Keratinocyte (primary cell): ENCODE results near the gene ANGPTL2. TPM values are rescaled to one million over a fixed set of nuclear protein-coding genes. Genes with fewer than 3 reads are reported as not detected.

ENCODE experiments used
- DNase-seq: peaks from one replicate; pipeline ENCODE4 v3.0.0-alpha.2; 2011; ENCODE audit warnings: low read depth, missing footprints, low spot score
- FAIRE-seq: peaks from 2 replicates; lab custom pipeline; 2011; peaks lifted over from hg19 to GRCh38; lab: Jason Lieb, UNC
- H2AFZ ChIP-seq: 2 replicates; pipeline ENCODE4 v1.6.0; 2012; ENCODE audit warnings: low read length, control low read depth, inconsistent platforms; ENCODE audit not compliant: control insufficient read depth
- H3K27ac ChIP-seq: 2 replicates; pipeline ENCODE4 v1.5.1; 2011; ENCODE audit warnings: low read length; ENCODE audit not compliant: control insufficient read depth, insufficient read depth
- H3K27me3 ChIP-seq: 3 replicates; pipeline ENCODE4 v1.6.0; 2011; ENCODE audit warnings: low read length; ENCODE audit not compliant: control insufficient read depth, insufficient read depth; ENCODE audit errors: extremely low read depth
- H3K36me3 ChIP-seq, 2 experiments: 2 replicates in 1 of 2; 3 replicates in 1 of 2; pipeline ENCODE4 v1.5.1; 2011; ENCODE audit warnings: low read length in 2 of 2, mild to moderate bottlenecking in 1 of 2; ENCODE audit not compliant: control insufficient read depth in 2 of 2, insufficient read depth in 2 of 2; ENCODE audit errors: extremely low read depth in 1 of 2
- H3K4me1 ChIP-seq: 3 replicates; pipeline ENCODE4 v1.5.1; 2011; ENCODE audit warnings: low read length; ENCODE audit not compliant: control insufficient read depth, insufficient read depth; ENCODE audit errors: extremely low read depth
- H3K4me2 ChIP-seq: 3 replicates; pipeline ENCODE4 v1.6.0; 2011; ENCODE audit warnings: low read depth, low read length; ENCODE audit not compliant: control insufficient read depth, insufficient read depth; ENCODE audit errors: extremely low read depth
- H3K4me3 ChIP-seq, 3 experiments: fragments of 200-600 bp in 1 of 3; sonication (generic) in 1 of 3; 2 replicates in 2 of 3; 3 replicates in 1 of 3; pipeline ENCODE4 v1.5.1; 2011 to 2016; ENCODE audit warnings: low read length in 3 of 3, mild to moderate bottlenecking in 3 of 3, control low read depth in 2 of 3, inconsistent platforms in 1 of 3, low read depth in 1 of 3, mixed read lengths in 1 of 3, mixed run types in 1 of 3, moderate library complexity in 1 of 3; ENCODE audit not compliant: control insufficient read depth in 2 of 3, insufficient read depth in 2 of 3; ENCODE audit errors: extremely low read depth in 1 of 3
- H3K79me2 ChIP-seq: 2 replicates; pipeline ENCODE4 v1.6.0; 2012; ENCODE audit warnings: low read length; ENCODE audit not compliant: control insufficient read depth, insufficient read depth
- H3K9ac ChIP-seq: 3 replicates; pipeline ENCODE4 v1.6.0; 2011; ENCODE audit warnings: low read length; ENCODE audit not compliant: control insufficient read depth, insufficient read depth; ENCODE audit errors: extremely low read depth
- H3K9me1 ChIP-seq: 3 replicates; pipeline ENCODE4 v1.6.0; 2011; ENCODE audit warnings: low read length; ENCODE audit not compliant: control insufficient read depth, insufficient read depth; ENCODE audit errors: extremely low read depth
- H3K9me3 ChIP-seq: 2 replicates; pipeline ENCODE4 v1.5.1; 2012; ENCODE audit warnings: low read depth, low read length; ENCODE audit not compliant: control insufficient read depth
- H4K20me1 ChIP-seq: 3 replicates; pipeline ENCODE4 v1.6.0; 2011; ENCODE audit warnings: low read length; ENCODE audit not compliant: control insufficient read depth, insufficient read depth; ENCODE audit errors: extremely low read depth
- EZH2 ChIP-seq: IDR thresholded peaks from one replicate; pipeline ENCODE4 v1.6.1; 2012; ENCODE audit warnings: inconsistent platforms, mild to moderate bottlenecking, low read length, moderate library complexity
- dilution Hi-C: fragments of 300-500 bp; cut with MboI; formaldehyde crosslinking; loops from one replicate; pipeline ENCODE4 v1.7.0; 2020; ENCODE audit warnings: low sequenced_read_pairs; ENCODE audit not compliant: extremely low pct_ligation_motif_present
- polyA plus RNA-seq, 5 experiments: library from polyadenylated mRNA; depleted of rRNA in 3 of 5; stranded (reverse) in 3 of 5; stranded (forward) in 1 of 5; unstranded in 1 of 5; fragments of >200 nt; gene quantifications; 1 replicate in 1 of 5; 2 replicates in 3 of 5; 3 replicates in 1 of 5; pipeline versions ENCODE4 v1.2.1 to v1.2.3, GENCODE V29; 2011 to 2012; ENCODE audit warnings: missing spikeins in 2 of 5, low read depth in 1 of 5, low replicate concordance in 1 of 5
- TF ChIP-seq, protein P1 (sequence below), 3 experiments: IDR thresholded peaks in 1 of 3; conservative IDR thresholded peaks in 1 of 3; optimal IDR thresholded peaks in 1 of 3; 2 replicates in 2 of 3; 3 replicates in 1 of 3; pipeline versions ENCODE3 to v1.5.1; 2011; ENCODE audit warnings: low read length in 3 of 3, mild to moderate bottlenecking in 3 of 3, moderate library complexity in 2 of 3, control low read depth in 1 of 3, inconsistent platforms in 1 of 3; ENCODE audit not compliant: insufficient read depth in 2 of 3; ENCODE audit errors: extremely low read depth in 1 of 3

ANGPTL2 gene
- polyA plus RNA-seq, 1 donor (not counting 4 experiments of a cell fraction or from before 2014, with no cell fraction given) = 0.18 TPM

GRCh38 chr9:127166111-127166510 lies 43.7 kb upstream of the ANGPTL2 start:
- TF ChIP-seq EZH2 = no peak
- TF ChIP-seq, protein P1, sequence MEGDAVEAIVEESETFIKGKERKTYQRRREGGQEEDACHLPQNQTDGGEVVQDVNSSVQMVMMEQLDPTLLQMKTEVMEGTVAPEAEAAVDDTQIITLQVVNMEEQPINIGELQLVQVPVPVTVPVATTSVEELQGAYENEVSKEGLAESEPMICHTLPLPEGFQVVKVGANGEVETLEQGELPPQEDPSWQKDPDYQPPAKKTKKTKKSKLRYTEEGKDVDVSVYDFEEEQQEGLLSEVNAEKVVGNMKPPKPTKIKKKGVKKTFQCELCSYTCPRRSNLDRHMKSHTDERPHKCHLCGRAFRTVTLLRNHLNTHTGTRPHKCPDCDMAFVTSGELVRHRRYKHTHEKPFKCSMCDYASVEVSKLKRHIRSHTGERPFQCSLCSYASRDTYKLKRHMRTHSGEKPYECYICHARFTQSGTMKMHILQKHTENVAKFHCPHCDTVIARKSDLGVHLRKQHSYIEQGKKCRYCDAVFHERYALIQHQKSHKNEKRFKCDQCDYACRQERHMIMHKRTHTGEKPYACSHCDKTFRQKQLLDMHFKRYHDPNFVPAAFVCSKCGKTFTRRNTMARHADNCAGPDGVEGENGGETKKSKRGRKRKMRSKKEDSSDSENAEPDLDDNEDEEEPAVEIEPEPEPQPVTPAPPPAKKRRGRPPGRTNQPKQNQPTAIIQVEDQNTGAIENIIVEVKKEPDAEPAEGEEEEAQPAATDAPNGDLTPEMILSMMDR (optimal IDR thresholded peaks at IDR 0.05 in 1 of 3, IDR thresholded peaks at IDR 0.05 in 1 of 3, conservative IDR thresholded peaks at IDR 0.05 in 1 of 3; ENCODE audit: extremely low read depth in 1 of 3, insufficient read depth in 2 of 3, low read length in 3 of 3) = no peak
- Histone ChIP-seq H3K9me3 (no peaks in the 10 kb centered on the region), H3K4me3 (no peak overlapping the region), H3K4me1 (peaks cover 37% of the 10 kb centered on the region), H3K9me1 (no peaks in the 10 kb centered on the region), H3K79me2 (no peaks in the 10 kb centered on the region), H2AFZ (no peak overlapping the region), H4K20me1 (no peaks in the 10 kb centered on the region), H3K36me3 (no peaks in the 10 kb centered on the region), H3K9ac (no peak overlapping the region), H3K27ac (peak overlapping the region; percentile 10), H3K4me2 (no peak overlapping the region), H3K27me3 (no peaks in the 10 kb centered on the region)
- FAIRE-seq (no peak), DNase-seq (no peak)
- dilution Hi-C loops = no loop called here

GRCh38 chr9:127165116-127165515 lies 42.7 kb upstream of the ANGPTL2 start:
- H3K79me2 ChIP-seq = no peaks in the 10 kb centered on the region
- no peaks in the 10 kb centered on the region for H3K9me1 ChIP-seq
- no peak overlapping the region for H3K4me2 ChIP-seq
- no peak overlapping the region for H3K4me3 ChIP-seq
- H4K20me1 ChIP-seq = no peaks in the 10 kb centered on the region
- no peaks in the 10 kb centered on the region for H3K36me3 ChIP-seq
- no peak overlapping the region for H3K27ac ChIP-seq
- TF ChIP-seq, protein P1 (optimal IDR thresholded peaks at IDR 0.05 in 1 of 3, IDR thresholded peaks at IDR 0.05 in 1 of 3, conservative IDR thresholded peaks at IDR 0.05 in 1 of 3; ENCODE audit: extremely low read depth in 1 of 3, insufficient read depth in 2 of 3, low read length in 3 of 3) = no peak
- no peaks in the 10 kb centered on the region for H3K9me3 ChIP-seq
- DNase-seq (no peak), FAIRE-seq (no peak)
- no peaks in the 10 kb centered on the region for H3K27me3 ChIP-seq
- H2AFZ ChIP-seq = no peak overlapping the region
- dilution Hi-C loops = no loop called here
- no peak overlapping the region for H3K9ac ChIP-seq
- H3K4me1 ChIP-seq = peaks cover 37% of the 10 kb centered on the region
